ENCODE results near the gene RBM47. TPM values are rescaled to one million over a fixed set of nuclear protein-coding genes. Genes with fewer than 3 reads are reported as not detected.
A peak's percentile ranks its signal among the peaks of the same experiment; 100 is the strongest.

The RBM47 gene
- total and polyA plus RNA-seq, 3 donors from 2014 or later, result 17.8 to 95.1 (median 51.7) TPM

GRCh38 chr4:40595981-40596380, 33.7 kb downstream of the RBM47 start:
- intact Hi-C loops (cut with DNase I; ENCODE audit: low total_unique reads), result no loop called here
- WGBS, 2 donors, result 61 to 81% methylated on average over 5 of the region's 5 CpGs

GRCh38 chr4:40594261-40595178, 35.1 kb downstream of the RBM47 start:
- DNase-seq, result peak; percentile 54
- Histone ChIP-seq H3K9me3 (no peaks in the 10 kb centered on the region), H3K4me1 (peaks cover 17% of the 10 kb centered on the region), H3K4me3 (no peak overlapping the region), H3K36me3 (ENCODE audit: low read depth, missing control alignments) (no peaks in the 10 kb centered on the region), H3K27ac (peak overlapping the region; percentile 36 to 68), H3K27me3 (no peaks in the 10 kb centered on the region)
- no peak for TF ChIP-seq CTCF (IDR thresholded peaks at IDR 0.05)
- no peak for TF ChIP-seq POLR2A (IDR thresholded peaks at IDR 0.05)
- intact Hi-C loops (cut with DNase I; ENCODE audit: low total_unique reads), result no loop called here
- 43 to 55% methylated on average over 14 of the region's 14 CpGs for WGBS, 2 donors

More at GRCh38 chr4:40595981-40596380, 33.7 kb downstream of the RBM47 start:
- TF ChIP-seq POLR2A (IDR thresholded peaks at IDR 0.05) (no peak), CTCF (IDR thresholded peaks at IDR 0.05) (no peak)
- H3K27me3 ChIP-seq, result no peaks in the 10 kb centered on the region
- peaks cover 21% of the 10 kb centered on the region for H3K4me1 ChIP-seq
- no peaks in the 10 kb centered on the region for H3K9me3 ChIP-seq
- DNase-seq, result peak; percentile 34
- H3K27ac ChIP-seq, result peak overlapping the region; percentile 4 to 68
- H3K36me3 ChIP-seq (ENCODE audit: low read depth, missing control alignments), result no peaks in the 10 kb centered on the region
- H3K4me3 ChIP-seq, result no peak overlapping the region

GRCh38 chr4:40592034-40592433, 37.6 kb downstream of the RBM47 start:
- no peak overlapping the region for H3K4me3 ChIP-seq
- TF ChIP-seq CTCF (IDR thresholded peaks at IDR 0.05) (no peak), POLR2A (IDR thresholded peaks at IDR 0.05) (no peak)
- DNase-seq, result no peak
- intact Hi-C loops (cut with DNase I; ENCODE audit: low total_unique reads), result no loop called here
- no peaks in the 10 kb centered on the region for H3K36me3 ChIP-seq (ENCODE audit: low read depth, missing control alignments)
- H3K27ac ChIP-seq, result no peak overlapping the region
- H3K27me3 ChIP-seq, result no peaks in the 10 kb centered on the region
- peaks cover 22% of the 10 kb centered on the region for H3K4me1 ChIP-seq
- no peaks in the 10 kb centered on the region for H3K9me3 ChIP-seq
- WGBS, 2 donors, result 78 to 81% methylated on average over 3 of the region's 3 CpGs

- intact Hi-C loops (cut with DNase I; ENCODE audit: low total_unique reads), result no loop called here
- H3K27me3 ChIP-seq, result no peaks in the 10 kb centered on the region
- WGBS, 2 donors, result 70 to 81% methylated on average over 3 of the region's 3 CpGs
- no peak for DNase-seq
- peak overlapping the region in 1 of 2 donors; percentile 38 for H3K27ac ChIP-seq
- no peak overlapping the region for H3K4me3 ChIP-seq
- H3K9me3 ChIP-seq, result no peaks in the 10 kb centered on the region
- TF ChIP-seq POLR2A (IDR thresholded peaks at IDR 0.05) (no peak), CTCF (IDR thresholded peaks at IDR 0.05) (no peak)
- no peaks in the 10 kb centered on the region for H3K36me3 ChIP-seq (ENCODE audit: low read depth, missing control alignments)
- peaks cover 12% of the 10 kb centered on the region for H3K4me1 ChIP-seq
Observed at GRCh38 chr4:40587826-40588225, 41.8 kb downstream of the RBM47 start.
